A204.1 (cell line): ENCODE data around the gene IFITM2.
"Not testable (repeated sequence)": the region's sequence is repeated elsewhere in the genome, so short reads cannot be mapped to it uniquely, and the experiment has no call there.

Experiments used
- FAIRE-seq: peaks from 2 replicates; lab custom pipeline; 2012; peaks lifted over from hg19 to GRCh38; lab: Jason Lieb, UNC

The IFITM2 gene

GRCh38 chr11:326842-327580 lies 19.4 kb downstream of the IFITM2 start:
- no peak for FAIRE-seq

DNA sequence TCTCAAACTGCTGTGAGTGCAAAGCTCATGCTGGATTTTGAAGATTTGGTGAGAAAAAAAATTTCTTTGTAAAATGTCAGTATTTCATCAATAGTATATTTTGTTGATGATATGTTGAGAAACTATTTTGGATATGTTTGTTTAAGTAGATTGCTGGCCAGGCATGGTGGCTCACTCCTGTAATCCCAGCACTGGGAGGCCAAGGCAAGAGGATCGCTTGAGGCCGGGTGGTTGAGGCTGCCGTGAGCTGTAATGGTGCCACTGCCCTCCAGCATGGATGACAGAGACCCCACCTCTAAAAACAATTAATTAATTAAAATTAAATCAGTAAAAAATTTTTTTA lies 19.9 kb downstream of the IFITM2 start:
- FAIRE-seq: no peak

DNA sequence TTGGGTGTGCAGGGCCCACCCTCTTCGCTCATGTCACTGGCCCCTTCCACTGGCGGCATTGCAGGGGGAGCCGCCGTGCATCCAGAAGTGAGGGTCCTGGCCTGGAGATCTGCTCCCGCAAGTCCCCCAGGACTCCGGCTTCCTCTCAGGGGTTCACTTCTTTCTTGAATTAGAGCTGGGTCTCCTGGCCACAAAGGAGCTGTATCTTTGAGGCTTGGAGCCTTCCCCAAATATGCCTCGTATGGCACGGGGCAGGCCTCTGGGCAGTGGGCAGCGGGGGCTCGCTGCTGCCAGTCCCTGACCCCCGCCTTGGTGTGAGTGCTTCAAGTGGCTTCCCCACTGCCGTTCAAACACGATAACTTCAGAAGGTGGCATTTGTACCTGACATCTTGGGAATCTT lies 20.4 kb downstream of the IFITM2 start:
- no peak for FAIRE-seq

DNA sequence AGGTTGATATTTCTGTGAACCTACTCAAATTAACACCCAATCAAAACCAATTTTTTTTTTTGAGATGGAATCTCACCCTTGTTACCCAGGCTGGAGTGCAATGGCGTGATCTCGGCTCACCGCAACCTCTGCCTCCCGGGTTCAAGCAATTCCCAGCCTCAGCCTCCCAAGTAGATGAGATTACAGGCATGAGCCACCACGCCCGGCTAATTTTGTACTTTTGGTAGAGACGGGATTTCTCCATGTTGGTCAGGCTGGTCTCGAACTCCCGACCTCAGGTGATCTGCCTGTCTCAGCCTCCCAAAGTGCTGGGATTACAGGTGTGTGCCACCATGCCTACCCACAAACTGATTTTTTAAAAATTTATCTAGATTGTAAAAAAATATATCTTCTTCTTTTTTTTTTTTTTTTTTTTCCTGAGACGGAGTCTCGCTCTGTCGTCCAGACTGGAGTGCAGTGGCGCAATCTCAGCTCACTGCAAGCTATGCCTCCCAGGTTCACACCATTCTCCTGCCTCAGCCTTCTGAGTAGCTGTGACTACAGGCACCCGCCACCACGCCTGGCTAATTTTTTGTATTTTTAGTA lies 21.0 kb downstream of the IFITM2 start:
- FAIRE-seq: not testable (repeated sequence)

- no peak for FAIRE-seq
Observed at GRCh38 chr11:329886-330253, 22.3 kb downstream of the IFITM2 start.

- no peak for FAIRE-seq
Observed at GRCh38 chr11:330307-330693, 22.7 kb downstream of the IFITM2 start.

DNA sequence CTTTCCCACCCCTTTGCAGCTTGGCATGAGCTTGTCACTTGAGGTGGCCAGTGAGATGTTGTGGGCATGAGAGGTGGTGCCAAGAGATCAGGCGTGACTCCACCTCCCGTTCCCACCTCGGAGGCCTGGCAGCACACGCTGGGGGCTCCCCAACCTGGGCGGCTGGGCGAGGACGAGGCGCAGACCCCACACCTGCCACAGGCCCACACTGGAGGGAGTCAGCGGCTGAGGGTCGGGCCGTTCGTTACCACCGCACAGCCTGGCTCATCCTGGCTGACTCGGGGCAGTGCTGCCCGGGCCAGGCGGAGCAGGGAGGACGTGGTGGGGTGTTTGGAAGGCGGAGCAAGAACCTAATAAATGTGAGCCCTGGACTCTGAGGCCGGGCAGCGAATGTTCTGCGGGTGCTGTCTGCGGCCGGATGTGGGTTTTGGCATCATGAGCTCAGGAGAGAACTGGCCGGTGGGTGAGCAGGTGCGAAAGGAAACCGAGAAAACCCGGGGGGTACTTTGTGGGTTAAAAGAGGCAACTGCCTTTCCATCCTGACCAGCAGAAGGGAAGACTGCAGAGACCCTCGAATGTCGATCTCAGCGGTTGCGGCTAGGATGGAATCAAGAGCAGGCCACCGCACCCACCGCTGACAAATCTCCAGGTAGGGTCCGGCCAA lies 23.2 kb downstream of the IFITM2 start:
- no peak for FAIRE-seq

DNA sequence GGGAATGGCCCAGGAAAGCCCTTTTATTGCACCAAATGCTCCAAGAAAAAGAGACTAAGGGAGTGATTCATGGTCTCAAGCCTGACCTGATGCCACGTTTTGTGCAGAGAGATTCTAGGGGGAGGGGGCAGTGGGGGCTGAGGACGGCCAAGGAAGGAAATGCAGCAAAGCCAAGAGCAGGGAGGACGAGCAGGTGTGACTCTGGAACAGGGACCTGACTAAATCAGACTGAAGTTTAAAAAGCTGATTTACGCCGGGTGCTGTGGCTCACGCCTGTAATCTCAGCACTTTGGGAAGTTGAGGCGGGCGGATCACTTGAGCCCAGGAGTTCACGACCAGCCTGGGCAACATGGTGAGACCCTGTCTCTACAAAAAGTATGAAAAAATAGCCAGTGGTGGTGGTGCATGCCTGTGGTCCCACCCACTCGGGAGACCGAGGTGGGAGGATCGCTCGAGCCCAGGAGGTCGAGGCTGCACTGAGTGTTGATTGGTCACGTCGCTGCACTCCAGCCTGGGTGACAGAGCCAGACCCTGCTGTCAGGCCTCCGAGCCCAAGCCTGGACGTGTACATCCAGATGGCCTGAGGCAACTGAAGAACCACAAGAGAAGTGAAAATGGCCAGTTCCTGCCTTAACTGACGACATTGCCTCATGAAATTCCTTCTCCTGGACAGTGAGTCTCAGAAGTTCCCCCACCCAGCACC lies 23.9 kb downstream of the IFITM2 start:
- no peak for FAIRE-seq

DNA sequence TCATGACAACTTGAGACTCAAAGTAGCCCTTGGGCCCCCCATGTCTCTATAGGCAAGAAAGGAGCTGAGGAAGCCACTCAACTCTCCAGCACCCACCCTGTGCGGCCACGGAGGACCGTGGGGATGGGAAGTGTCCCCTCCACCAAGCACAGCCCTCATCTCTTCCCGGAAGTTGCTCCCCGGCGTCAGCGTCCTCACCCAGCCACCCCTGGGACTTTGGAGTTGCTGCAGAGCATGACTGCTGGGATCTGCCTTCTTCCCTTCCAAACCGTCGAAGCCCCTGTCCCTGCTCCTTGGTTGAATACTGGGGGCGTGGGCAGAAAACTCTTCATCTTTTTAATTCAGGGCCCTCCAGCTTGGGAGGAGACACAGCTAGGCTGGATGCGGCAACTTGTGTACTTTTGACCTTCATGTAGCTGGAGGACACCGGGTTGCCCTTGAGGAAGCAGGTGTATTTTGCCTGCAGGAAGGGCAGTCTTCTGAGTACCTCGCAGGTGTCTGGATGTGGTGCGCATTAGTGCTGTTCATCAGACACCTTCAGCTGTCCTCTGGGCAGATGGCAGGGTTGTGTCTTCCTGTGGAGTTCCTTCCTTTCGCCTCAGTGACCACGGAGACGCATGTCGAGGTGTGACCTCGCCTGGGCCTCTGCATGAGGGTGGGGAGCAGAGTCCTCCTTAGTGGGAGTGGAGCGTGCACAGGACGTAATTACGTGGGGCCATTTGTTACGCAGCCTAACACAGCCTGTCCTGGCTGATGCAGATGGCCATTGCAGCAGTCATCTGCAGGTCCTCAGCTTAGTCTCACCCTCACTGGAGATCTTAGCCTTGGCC lies 25.2 kb downstream of the IFITM2 start:
- no peak for FAIRE-seq

DNA sequence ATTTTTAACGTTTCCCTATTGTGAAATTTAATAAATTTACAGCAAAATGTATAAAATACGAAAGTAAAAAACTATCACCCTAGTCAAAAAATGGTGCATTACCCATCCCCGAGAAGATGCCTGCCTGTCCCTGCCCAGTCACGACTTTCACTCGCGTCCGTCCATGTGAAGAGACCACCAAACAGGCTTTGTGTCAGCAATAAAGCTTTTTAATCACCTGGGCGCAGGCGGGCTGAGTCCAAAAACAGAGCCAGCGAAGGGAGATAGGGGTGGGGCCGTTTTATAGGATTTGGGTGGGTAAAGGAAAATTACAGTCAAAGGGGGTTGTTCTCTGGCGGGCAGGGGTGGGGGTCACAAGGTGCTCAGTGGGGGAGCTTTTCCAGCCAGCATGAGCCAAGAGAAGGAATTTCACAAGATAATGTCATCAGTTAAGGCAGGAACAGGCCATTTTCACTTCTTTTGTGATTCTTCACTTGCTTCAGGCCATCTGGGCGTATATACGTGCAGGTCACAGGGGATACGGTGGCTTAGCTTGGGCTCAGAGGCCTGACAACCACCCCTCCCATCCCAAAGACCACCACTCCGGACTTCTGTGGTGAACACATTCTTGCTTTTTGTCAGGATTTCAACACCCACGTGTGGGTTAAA lies 26.1 kb downstream of the IFITM2 start:
- not testable (repeated sequence) for FAIRE-seq

GRCh38 chr11:334264-334994 lies 26.8 kb downstream of the IFITM2 start:
- no peak for FAIRE-seq

GRCh38 chr11:335779-336658 lies 28.4 kb downstream of the IFITM2 start:
- no peak for FAIRE-seq

- no peak for FAIRE-seq
Observed at GRCh38 chr11:336659-337198, 29.1 kb downstream of the IFITM2 start.

DNA sequence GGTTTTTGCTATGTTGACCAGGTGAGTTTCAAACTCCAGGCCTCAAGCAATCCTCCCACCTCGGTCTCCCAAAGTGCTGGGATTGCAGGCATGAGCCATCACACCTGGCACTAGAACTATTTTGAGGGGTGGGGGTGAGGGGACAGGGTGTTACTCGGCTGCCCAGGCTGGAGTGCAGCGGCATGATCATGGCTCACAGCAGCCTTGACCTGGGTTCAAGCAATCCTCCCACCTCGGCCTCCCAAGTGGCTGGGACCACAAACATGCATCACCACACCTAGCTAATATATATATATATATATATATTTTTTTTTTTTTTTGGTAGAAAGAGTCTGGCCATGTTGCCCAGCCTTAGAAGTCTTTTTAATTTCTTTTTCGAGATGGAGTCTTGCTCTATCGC lies 30.1 kb downstream of the IFITM2 start:
- FAIRE-seq: no peak

DNA sequence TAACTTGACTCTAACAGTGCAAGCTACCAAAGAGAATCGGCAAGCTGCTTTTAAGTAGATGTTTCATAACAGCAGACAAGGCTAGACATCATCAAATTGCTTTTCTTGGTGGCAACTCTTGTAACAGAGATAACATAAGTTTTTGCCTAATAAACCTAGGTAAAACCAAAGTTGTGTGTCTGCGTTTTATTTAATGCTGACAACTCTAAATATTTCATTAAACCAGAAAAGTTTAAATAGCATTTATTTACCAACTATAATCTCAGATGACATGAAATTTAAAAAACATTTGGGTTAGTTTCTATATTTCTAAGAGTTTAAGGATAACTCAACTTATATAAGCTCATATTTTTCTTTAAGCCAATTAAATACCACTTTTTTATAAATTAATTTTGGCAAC lies 32.3 kb downstream of the IFITM2 start:
- no peak for FAIRE-seq

GRCh38 chr11:340539-341512 lies 33.2 kb downstream of the IFITM2 start:
- FAIRE-seq: no peak

- FAIRE-seq: no peak
Observed at GRCh38 chr11:342328-342727, 34.7 kb downstream of the IFITM2 start.

DNA sequence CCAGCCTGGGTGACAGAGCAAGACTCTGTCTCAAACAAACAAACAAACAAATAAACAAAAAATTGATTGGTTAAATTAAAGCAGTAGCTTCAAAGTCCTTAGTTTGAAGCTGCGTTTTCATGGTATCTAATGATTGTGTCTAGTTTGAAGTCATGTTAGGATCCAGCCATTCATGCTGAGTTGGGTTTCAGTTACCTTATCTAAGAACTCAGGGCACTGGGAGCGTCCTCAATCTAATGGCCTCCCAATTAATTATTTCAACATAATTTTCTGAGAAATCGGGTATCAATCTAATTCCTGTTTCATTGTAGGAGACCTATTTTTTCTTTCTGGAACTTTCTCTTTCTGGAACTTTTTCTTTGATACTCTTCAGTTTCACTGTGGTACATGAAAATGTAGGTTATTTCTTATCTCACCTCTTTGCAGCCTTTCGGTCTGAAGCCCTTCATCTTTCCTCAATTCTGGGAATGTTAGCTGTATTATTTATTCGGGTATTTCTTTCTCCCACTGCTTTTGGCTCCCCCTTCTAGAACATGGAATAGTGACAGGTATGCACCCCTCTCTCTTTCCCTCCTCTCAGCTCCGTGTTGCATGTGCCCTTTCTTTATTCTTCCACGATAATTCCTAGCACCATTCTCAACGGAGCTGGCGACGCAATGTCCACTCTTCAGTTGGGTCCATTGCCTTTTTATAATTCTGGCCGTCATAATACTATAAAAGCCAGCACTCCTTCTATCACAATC lies 37.4 kb downstream of the IFITM2 start:
- FAIRE-seq: no peak
